Testis (tissue), 3 donors: Measurements from ENCODE around the gene CHN2. TPM values are rescaled to one million over a fixed set of nuclear protein-coding genes. Genes with fewer than 3 reads are reported as not detected.
A peak's percentile ranks its signal among the peaks of the same experiment; 100 is the strongest.

Source experiments
- DNase-seq: peaks from one replicate; pipeline ENCODE4 v3.0.0-alpha.2; 2019
- H3K27ac ChIP-seq, 2 donors: fragments of 200-600 bp; sonication (generic); one replicate each; pipeline ENCODE4 v1.5.1; 2019
- H3K27me3 ChIP-seq: fragments of 200-600 bp; sonication (generic); one replicate; pipeline ENCODE4 v1.5.1; 2019
- H3K36me3 ChIP-seq: fragments of 200-600 bp; sonication (generic); one replicate; pipeline ENCODE4 v1.5.1; 2017; ENCODE audit warnings: low read depth; ENCODE audit errors: missing control alignments
- H3K4me1 ChIP-seq: fragments of 200-600 bp; sonication (generic); one replicate; pipeline ENCODE4 v1.5.1; 2019
- H3K4me3 ChIP-seq, 2 donors: fragments of 200-600 bp; sonication (generic); one replicate each; pipeline ENCODE4 v1.5.1; 2017 to 2019
- H3K9me3 ChIP-seq: fragments of 200-600 bp; sonication (generic); one replicate; pipeline ENCODE4 v1.5.1; 2017
- CTCF ChIP-seq, 3 experiments: fragments of 450-650 bp in 2 of 3; fragments of 200-600 bp in 1 of 3; sonication (generic) in 1 of 3; IDR thresholded peaks; one replicate each; pipeline ENCODE4 v1.5.1; 2016 to 2019; ENCODE audit warnings: antibody characterized with exemption in 3 of 3, mild to moderate bottlenecking in 2 of 3, moderate library complexity in 1 of 3
- POLR2A ChIP-seq: fragments of 450-650 bp; IDR thresholded peaks from one replicate; pipeline ENCODE4 v1.6.1; 2017; ENCODE audit warnings: antibody characterized with exemption, mild to moderate bottlenecking, moderate library complexity
- WGBS, 2 donors: methylation state at CpG; one replicate each; pipeline ENCODE4 v1.1.5; 2018; 5-methylcytosine and 5-hydroxymethylcytosine counted together
- intact Hi-C: fragments of 100-400 bp; cut with DNase I; formaldehyde crosslinking; loops from one replicate; pipeline ENCODE4 v1.15.1; 2023; ENCODE audit warnings: low total_unique reads
- polyA plus RNA-seq: library from polyadenylated mRNA; stranded (reverse); fragments of 350-450 nt; fragmentation: Illumina TruSeq; extraction: RNeasy Lipid Tissue Mini Kit (QIAGEN cat#74804); gene quantifications from one replicate; pipeline ENCODE4 v1.2.3, GENCODE V29; 2014; ENCODE audit warnings: low read depth, low replicate concordance; ENCODE audit not compliant: insufficient read depth
- total RNA-seq, 2 donors: library from RNA; depleted of rRNA; stranded (reverse); fragments of >200 nt; gene quantifications; one replicate each; pipeline ENCODE4 v1.2.3, GENCODE V29; 2016

CHN2 gene
- total and polyA plus RNA-seq, 3 donors from 2014 or later = 8.6 to 27.4 (median 15.1) TPM

- H3K36me3 ChIP-seq = no peaks in the 10 kb centered on the region
- intact Hi-C loops = no loop called here
- 79 to 82% methylated on average over 4 of the region's 4 CpGs for WGBS, 2 donors
Observed at GRCh38 chr7:29482056-29482455, 287.5 kb downstream of the CHN2 start.

DNA sequence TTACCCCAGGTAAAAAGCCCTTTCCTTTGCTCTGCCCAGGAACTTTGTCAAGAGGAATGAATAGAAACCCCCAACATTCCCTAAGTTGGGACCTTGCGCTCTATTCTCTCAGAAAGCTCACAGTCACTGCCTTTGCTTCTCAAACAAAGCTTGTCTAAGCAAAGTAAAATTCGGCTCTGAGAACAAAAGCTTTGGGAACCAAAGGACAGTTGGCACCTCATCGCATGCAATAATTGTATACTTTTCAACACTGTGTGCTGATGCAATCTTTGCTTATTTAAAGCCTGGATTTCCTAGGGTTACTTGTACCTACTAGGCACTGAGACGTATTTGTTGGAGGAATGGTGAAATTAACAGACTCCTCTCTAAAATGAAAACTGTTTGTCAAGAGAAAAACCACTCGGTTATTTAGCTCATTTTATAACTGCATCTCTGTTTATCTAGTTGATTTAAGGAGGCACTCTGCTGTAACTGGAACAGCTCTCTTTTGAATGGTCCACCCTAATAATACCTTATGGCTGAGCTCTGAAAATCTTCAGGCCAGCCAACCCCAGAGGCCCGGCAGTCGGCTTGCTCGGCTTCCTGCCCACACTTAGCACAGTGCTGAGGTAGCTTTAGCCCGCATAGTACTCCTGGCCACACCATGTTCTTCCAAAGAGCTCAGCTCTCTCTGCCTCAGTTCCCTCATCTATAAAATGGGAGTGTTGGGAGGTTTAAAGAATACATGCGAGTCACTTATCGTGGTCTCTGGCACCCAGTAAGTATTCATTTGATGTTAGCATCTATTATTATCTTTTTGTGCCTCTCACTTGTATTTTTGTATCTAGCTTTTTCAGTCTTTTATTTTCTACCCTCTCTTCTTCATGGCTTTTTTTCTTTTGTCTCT is 288.9 kb downstream of the CHN2 start:
- Histone ChIP-seq H3K27ac (peak overlapping the region; percentile 13 to 28), H3K4me1 (peaks cover 49% of the 10 kb centered on the region), H3K4me3 (no peak overlapping the region), H3K9me3 (no peaks in the 10 kb centered on the region), H3K36me3 (no peaks in the 10 kb centered on the region), H3K27me3 (no peaks in the 10 kb centered on the region)
- no peak for TF ChIP-seq CTCF (IDR thresholded peaks at IDR 0.05)
- no peak for TF ChIP-seq POLR2A
- no peak for DNase-seq
- WGBS, 2 donors = 59 to 61% methylated on average over 11 of the region's 11 CpGs
- intact Hi-C loops = no loop called here

More at GRCh38 chr7:29482056-29482455, 287.5 kb downstream of the CHN2 start:
- Histone ChIP-seq H3K9me3 (no peaks in the 10 kb centered on the region), H3K27me3 (no peaks in the 10 kb centered on the region), H3K27ac (peak overlapping the region in 1 of 2 donors; percentile 87), H3K4me1 (peaks cover 38% of the 10 kb centered on the region), H3K4me3 (no peak overlapping the region)
- no peak for DNase-seq
- TF ChIP-seq CTCF (IDR thresholded peaks at IDR 0.05) (no peak), POLR2A (no peak)

GRCh38 chr7:29484280-29484679 is 289.7 kb downstream of the CHN2 start:
- no peak for DNase-seq
- H3K27ac ChIP-seq = peak overlapping the region; percentile 13 to 28
- TF ChIP-seq POLR2A = no peak
- no peak for TF ChIP-seq CTCF (IDR thresholded peaks at IDR 0.05)

DNA sequence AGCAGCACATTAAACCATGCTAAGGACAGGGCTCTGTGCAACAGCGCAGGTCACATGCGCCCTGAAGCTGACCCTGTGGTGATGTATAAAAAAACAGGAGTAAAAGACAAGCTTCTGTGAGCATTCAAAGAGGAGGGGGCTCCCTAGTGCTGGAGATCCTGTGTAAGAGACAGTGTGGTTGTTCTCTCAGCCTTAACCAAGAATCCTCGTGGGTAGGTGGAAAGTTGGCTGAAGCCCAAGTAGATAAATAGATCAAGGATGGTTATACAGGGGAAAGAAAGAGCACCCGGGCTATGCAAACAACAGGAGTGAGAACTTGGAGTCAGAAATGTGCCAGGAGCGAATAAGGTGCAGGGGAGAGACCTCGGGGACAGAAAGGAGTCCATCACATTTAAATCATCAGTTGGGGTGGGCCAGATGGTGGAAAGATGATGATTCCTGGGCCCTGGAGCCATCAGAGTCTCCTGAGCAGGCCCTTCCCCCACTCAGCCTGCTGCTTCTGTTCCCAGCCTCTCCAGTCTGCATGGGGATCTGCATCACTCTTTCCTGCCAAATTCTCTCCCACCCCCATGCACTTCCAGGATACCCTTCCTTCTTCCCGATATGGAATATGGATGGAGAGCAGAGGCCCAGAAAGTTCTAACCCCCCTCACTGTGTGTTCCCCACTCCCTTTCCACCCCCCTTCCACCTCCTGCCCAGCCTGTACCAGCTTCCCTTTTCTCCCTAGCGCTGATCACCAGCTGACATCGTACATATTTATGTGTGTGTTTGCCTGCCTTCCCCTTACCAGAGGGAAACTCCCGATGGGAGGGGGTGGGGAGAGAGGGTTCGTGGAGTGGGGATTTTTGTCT is 291.0 kb downstream of the CHN2 start:
- TF ChIP-seq CTCF (IDR thresholded peaks at IDR 0.05) (no peak), POLR2A (no peak)

More at GRCh38 chr7:29484280-29484679, 289.7 kb downstream of the CHN2 start:
- no peaks in the 10 kb centered on the region for H3K9me3 ChIP-seq
- H3K4me3 ChIP-seq = no peak overlapping the region
- WGBS, 2 donors = 93 to 98% methylated on average over 3 of the region's 3 CpGs
- H3K27me3 ChIP-seq = no peaks in the 10 kb centered on the region
- H3K36me3 ChIP-seq = no peaks in the 10 kb centered on the region
- intact Hi-C loops = no loop called here
- peaks cover 48% of the 10 kb centered on the region for H3K4me1 ChIP-seq

More for the DNA sequence above, 291.0 kb downstream of the CHN2 start:
- Histone ChIP-seq H3K4me1 (peaks cover 40% of the 10 kb centered on the region), H3K27me3 (no peaks in the 10 kb centered on the region), H3K36me3 (no peaks in the 10 kb centered on the region), H3K4me3 (no peak overlapping the region), H3K27ac (peak overlapping the region in 1 of 2 donors; percentile 19), H3K9me3 (no peaks in the 10 kb centered on the region)
- no peak for DNase-seq
- intact Hi-C loops = no loop called here
- 61 to 62% methylated on average over 11 of the region's 11 CpGs for WGBS, 2 donors
